HG03521 (cell line): ENCODE results near the gene EVC.
"Not testable (repeated sequence)": the region's sequence is repeated elsewhere in the genome, so short reads cannot be mapped to it uniquely, and the experiment has no call there.

Experiments
- ATAC-seq: cut with Tn5 transposase; IDR thresholded peaks from one replicate; pipeline ENCODE4 v1.9.1; 2021; ENCODE audit warnings: mild to moderate bottlenecking, moderate library complexity; ENCODE audit not compliant: unreplicated experiment

The EVC gene

GRCh38 chr4:5836943-5837342, 125.9 kb downstream of the EVC start:
- no peak for ATAC-seq

- not testable (repeated sequence) for ATAC-seq
Observed at GRCh38 chr4:5837483-5837882, 126.5 kb downstream of the EVC start.

GRCh38 chr4:5839332-5839731, 128.3 kb downstream of the EVC start:
- no peak for ATAC-seq

- no peak for ATAC-seq
Observed at GRCh38 chr4:5839751-5840674, 129.0 kb downstream of the EVC start.

GRCh38 chr4:5842456-5842855, 131.5 kb downstream of the EVC start:
- no peak for ATAC-seq

- ATAC-seq: no peak
Observed at GRCh38 chr4:5843573-5844530, 132.9 kb downstream of the EVC start.

GRCh38 chr4:5845035-5845905, 134.3 kb downstream of the EVC start:
- no peak for ATAC-seq

- no peak for ATAC-seq
Observed at GRCh38 chr4:5851637-5852301, 140.8 kb downstream of the EVC start.

GRCh38 chr4:5852523-5853202, 141.7 kb downstream of the EVC start:
- ATAC-seq: no peak

GRCh38 chr4:5854929-5855328, 143.9 kb downstream of the EVC start:
- no peak for ATAC-seq

- not testable (repeated sequence) for ATAC-seq
Observed at GRCh38 chr4:5856362-5856761, 145.4 kb downstream of the EVC start.

- no peak for ATAC-seq
Observed at GRCh38 chr4:5857199-5857598, 146.2 kb downstream of the EVC start.

GRCh38 chr4:5858020-5858769, 147.2 kb downstream of the EVC start:
- ATAC-seq: no peak

- no peak for ATAC-seq
Observed at GRCh38 chr4:5863461-5864113, 152.6 kb downstream of the EVC start.
